ENCODE measurements around the gene SDC4.
A peak's percentile ranks its signal among the peaks of the same experiment; 100 is the strongest.
"Not testable (repeated sequence)": the region's sequence is repeated elsewhere in the genome, so short reads cannot be mapped to it uniquely, and the experiment has no call there.

Gene SDC4

DNA sequence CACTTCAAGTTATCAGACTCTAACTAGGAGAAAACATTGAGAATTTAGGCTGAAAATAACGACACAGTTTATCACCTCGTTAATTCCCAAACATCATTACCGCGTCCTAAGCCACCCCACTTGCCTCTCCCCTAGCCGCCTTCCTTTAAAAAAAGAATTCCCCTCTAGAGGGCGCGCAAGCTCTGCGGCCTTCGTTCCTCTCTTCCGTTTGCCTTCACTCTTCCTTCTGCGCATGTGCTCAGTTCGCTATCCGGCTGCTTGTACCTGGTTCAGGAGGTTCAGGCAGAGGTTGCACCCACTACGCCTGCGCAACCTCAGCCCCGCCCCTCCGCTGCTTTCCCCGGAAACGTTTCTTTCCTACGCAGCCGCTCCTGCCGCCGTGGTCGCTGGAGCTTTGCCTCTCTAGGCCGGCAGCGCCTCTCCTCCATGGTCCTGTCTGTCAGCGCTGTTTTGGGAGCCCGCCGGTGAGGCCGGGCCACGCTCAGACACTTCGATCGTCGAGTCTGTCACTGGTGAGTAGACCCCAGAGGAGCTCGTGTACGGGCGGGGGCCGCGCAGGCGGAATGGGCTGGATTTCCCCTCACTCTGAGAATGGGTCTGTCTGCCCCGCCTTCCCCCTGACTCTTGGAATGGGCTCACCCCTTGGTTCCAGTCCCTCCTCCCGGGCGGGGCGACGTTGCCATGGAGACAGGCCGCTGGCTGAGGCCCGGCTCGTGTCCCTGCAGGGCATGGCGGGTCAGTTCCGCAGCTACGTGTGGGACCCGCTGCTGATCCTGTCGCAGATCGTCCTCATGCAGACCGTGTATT is 14.8 kb upstream of the SDC4 start, which contains the start of gene SYS1:
Gene SYS1 (plus strand): TSS at position 353 of the 807 bp plus-strand sequence. CDS start 376 bp downstream, at position 729.
- Histone ChIP-seq H3K36me3 (ENCODE audit: control insufficient read depth in 1 of 2, insufficient read depth in 2 of 2, low read length in 2 of 2) (peaks cover 25 to 44% of the 10 kb centered on the region in 2 donors), H3K27me3 (ENCODE audit: low read depth, low read length) (no peaks in the 10 kb centered on the region), H3K4me3 (ENCODE audit: low read depth in 1 of 2, low read length in 2 of 2) (peak within 1 kb of the TSS; percentile 74 to 83), H3K27ac (ENCODE audit: low read length) (peak within 1 kb of the TSS; percentile 88), H3K9me3 (ENCODE audit: control insufficient read depth in 1 of 2, low read length in 2 of 2) (no peaks in the 10 kb centered on the region), H3K4me1 (ENCODE audit: control insufficient read depth in 1 of 2, insufficient read depth in 2 of 2, low read length in 2 of 2) (peaks cover 17 to 28% of the 10 kb centered on the region in 2 donors)

DNA sequence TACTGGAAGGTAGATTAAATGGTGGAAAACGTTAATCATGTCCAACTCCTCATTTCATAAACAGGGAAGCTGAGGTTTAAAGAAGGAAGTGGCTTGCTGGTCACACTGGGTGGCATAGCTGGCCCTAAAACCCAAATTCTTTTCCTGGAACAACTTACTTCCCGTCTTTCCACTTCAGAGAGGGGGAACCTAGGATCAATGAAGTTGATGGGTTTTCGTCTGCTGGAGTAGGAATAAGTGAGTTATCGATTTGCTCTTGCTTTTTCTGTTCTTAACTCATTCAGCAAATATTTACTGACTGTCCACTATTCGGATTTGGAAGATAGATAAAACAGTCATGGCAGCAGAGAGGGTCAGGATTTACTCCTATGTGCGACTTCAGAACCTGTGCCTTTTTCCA is 13.6 kb upstream of the SDC4 start:
- no peaks in the 10 kb centered on the region for H3K27me3 ChIP-seq (ENCODE audit: low read depth, low read length)
- no peak overlapping the region for H3K4me3 ChIP-seq (ENCODE audit: low read depth in 1 of 2, low read length in 2 of 2)
- peaks cover 27 to 36% of the 10 kb centered on the region in 2 donors for H3K4me1 ChIP-seq (ENCODE audit: control insufficient read depth in 1 of 2, insufficient read depth in 2 of 2, low read length in 2 of 2)
- no peaks in the 10 kb centered on the region for H3K9me3 ChIP-seq (ENCODE audit: control insufficient read depth in 1 of 2, low read length in 2 of 2)
- H3K27ac ChIP-seq (ENCODE audit: low read length) = no peak overlapping the region
- H3K36me3 ChIP-seq (ENCODE audit: control insufficient read depth in 1 of 2, insufficient read depth in 2 of 2, low read length in 2 of 2) = peaks cover 13 to 32% of the 10 kb centered on the region in 2 donors

DNA sequence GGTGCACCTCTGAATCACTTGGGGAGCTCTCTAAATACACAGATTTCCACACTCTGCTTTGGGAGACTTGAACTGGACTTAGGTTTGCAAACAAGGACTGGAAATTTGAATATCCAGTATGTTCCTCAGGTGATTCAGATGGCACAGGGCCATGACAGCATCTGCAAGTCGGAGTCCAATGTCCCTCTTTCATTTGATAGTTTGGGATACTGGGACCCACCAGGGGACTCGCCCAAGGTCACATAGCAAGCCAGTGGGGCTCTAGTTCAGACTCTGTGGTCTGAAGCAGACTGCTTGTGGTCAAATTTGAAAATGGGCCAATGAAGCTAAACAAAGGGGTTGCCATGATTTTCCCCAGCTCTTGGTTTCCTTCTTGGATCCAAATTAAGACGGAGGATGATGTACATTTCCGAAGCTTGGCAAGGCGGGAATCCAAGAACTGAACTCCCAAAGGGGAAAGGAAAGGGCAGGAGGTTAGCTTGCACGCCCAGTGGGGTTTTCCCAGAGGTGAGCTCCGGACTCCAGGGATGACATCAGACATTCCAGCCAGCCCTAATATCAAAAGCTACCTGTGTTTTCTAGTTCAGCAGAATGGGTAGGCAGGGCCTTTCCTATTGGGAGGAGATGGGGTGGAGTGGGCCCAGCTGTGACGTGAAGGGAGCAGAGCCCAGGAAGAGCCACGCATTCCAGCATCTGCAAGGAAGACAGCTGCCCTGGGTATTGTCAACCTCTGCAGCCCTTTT is 11.4 kb upstream of the SDC4 start:
- peak overlapping the region; percentile 84 for H3K27ac ChIP-seq (ENCODE audit: low read length)
- peaks cover 0 to 15% of the 10 kb centered on the region in 2 donors for H3K36me3 ChIP-seq (ENCODE audit: control insufficient read depth in 1 of 2, insufficient read depth in 2 of 2, low read length in 2 of 2)
- H3K9me3 ChIP-seq (ENCODE audit: control insufficient read depth in 1 of 2, low read length in 2 of 2) = no peaks in the 10 kb centered on the region
- H3K4me1 ChIP-seq (ENCODE audit: control insufficient read depth in 1 of 2, insufficient read depth in 2 of 2, low read length in 2 of 2) = peaks cover 27 to 30% of the 10 kb centered on the region in 2 donors
- H3K27me3 ChIP-seq (ENCODE audit: low read depth, low read length) = no peaks in the 10 kb centered on the region
- H3K4me3 ChIP-seq (ENCODE audit: low read depth in 1 of 2, low read length in 2 of 2) = no peak overlapping the region

DNA sequence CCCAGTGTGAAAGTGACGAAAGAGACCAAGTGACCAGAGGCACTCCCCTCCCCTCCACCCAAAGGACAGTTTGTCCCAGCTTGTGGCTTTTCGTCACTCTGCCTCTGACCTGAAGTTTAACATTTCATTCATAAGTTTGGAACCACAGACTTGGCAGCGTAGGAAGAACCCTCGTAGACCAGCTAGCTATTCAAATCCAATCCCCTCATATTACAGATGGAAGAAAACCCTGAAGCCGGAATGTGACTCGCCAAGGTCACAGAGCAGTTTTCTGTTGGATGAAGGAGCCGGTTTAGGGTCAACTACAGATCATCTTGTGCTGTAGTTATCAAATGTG is 10.8 kb upstream of the SDC4 start:
- no peaks in the 10 kb centered on the region for H3K9me3 ChIP-seq (ENCODE audit: control insufficient read depth in 1 of 2, low read length in 2 of 2)
- H3K27ac ChIP-seq (ENCODE audit: low read length) = peak overlapping the region; percentile 84
- no peak overlapping the region for H3K4me3 ChIP-seq (ENCODE audit: low read depth in 1 of 2, low read length in 2 of 2)
- H3K36me3 ChIP-seq (ENCODE audit: control insufficient read depth in 1 of 2, insufficient read depth in 2 of 2, low read length in 2 of 2) = peaks cover 0 to 15% of the 10 kb centered on the region in 2 donors
- H3K4me1 ChIP-seq (ENCODE audit: control insufficient read depth in 1 of 2, insufficient read depth in 2 of 2, low read length in 2 of 2) = peaks cover 24 to 26% of the 10 kb centered on the region in 2 donors
- H3K27me3 ChIP-seq (ENCODE audit: low read depth, low read length) = no peaks in the 10 kb centered on the region

DNA sequence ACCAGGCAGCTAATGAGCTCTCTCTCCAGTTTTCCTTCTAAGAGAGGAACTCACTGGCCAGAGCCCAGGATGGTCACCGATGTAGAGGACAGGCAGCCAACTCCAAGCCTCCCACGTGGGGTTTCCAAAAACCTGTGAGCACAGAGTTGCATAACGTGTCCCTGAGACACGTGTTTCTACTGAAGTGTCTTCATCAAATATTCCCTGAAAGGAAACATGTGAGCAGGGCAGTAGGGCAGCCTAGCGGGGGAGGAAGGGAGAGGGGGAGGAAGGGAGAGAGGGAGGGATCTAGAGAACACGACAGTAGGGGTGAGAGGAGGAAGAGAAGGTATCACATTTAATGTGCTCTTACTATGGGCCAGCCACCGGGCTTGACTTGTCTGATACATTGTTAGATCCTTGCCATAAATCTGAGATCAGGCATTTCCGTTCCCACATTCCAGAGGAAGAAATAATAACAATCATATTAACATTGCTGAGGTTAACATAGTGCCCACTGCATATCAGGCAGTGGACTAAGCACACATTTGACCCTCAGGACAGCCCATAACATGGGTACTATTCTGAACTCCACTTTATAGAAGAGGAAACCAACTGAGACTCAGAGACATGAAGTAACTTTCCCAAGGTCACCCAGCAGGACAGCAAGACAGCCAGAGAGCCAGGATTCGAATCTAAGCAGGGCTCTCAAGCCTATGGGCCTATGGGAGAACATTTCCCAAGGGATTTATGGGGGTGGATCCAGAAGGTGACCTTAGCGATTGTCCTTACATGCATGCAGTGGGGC is 10.3 kb upstream of the SDC4 start:
- Histone ChIP-seq H3K4me1 (ENCODE audit: control insufficient read depth in 1 of 2, insufficient read depth in 2 of 2, low read length in 2 of 2) (peaks cover 19 to 21% of the 10 kb centered on the region in 2 donors), H3K9me3 (ENCODE audit: control insufficient read depth in 1 of 2, low read length in 2 of 2) (no peaks in the 10 kb centered on the region), H3K27me3 (ENCODE audit: low read depth, low read length) (no peaks in the 10 kb centered on the region), H3K4me3 (ENCODE audit: low read depth in 1 of 2, low read length in 2 of 2) (peak overlapping the region in 1 of 2 donors; percentile 17), H3K27ac (ENCODE audit: low read length) (peak overlapping the region; percentile 84), H3K36me3 (ENCODE audit: control insufficient read depth in 1 of 2, insufficient read depth in 2 of 2, low read length in 2 of 2) (peaks cover 0 to 15% of the 10 kb centered on the region in 2 donors)

DNA sequence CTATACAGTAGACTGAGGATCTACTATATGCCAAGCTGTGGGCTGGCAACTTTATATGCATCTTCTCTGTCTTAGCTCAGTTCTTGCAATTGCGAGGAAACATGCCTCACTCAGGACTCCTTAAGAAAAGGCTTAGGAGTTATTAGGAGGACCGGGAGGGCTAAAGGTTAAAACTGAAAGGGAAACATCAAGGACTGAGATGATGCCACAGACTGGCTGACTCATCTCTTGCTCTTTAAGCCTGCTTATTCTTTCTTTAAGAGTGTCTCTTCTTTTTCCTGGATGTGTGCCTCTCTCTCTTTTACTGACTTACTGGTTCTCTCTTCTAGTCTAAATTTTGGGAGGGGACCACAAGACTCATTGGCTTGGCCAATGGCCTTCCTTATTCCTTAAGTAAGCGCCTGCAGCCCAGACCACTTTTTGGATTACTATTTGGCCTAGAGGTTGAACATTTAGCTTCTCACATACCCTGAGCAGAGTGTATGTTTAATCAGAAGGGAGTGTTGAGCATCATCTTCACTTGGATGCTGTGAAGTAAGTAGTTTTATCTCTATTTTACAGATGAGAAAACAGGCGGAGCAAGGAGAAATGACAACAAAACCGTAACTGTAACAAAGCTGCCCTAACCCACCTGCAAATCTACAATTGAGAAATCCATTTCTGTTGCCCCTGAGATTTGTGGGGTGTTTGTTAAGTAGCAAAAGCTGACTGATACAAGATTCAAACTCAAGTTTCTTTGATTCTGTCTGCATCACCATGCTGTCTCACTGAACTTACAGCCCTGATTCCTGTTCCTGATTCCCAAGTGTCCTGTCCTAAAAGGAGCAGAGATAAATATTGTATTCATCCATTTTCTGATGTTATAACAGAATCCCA is 7.2 kb upstream of the SDC4 start:
- Histone ChIP-seq H3K27me3 (ENCODE audit: low read depth, low read length) (no peaks in the 10 kb centered on the region), H3K27ac (ENCODE audit: low read length) (peak overlapping the region; percentile 43), H3K36me3 (ENCODE audit: control insufficient read depth in 1 of 2, insufficient read depth in 2 of 2, low read length in 2 of 2) (peaks cover 0 to 12% of the 10 kb centered on the region in 2 donors), H3K4me1 (ENCODE audit: control insufficient read depth in 1 of 2, insufficient read depth in 2 of 2, low read length in 2 of 2) (peaks cover 19 to 21% of the 10 kb centered on the region in 2 donors), H3K9me3 (ENCODE audit: control insufficient read depth in 1 of 2, low read length in 2 of 2) (no peaks in the 10 kb centered on the region), H3K4me3 (ENCODE audit: low read depth in 1 of 2, low read length in 2 of 2) (no peak overlapping the region)

DNA sequence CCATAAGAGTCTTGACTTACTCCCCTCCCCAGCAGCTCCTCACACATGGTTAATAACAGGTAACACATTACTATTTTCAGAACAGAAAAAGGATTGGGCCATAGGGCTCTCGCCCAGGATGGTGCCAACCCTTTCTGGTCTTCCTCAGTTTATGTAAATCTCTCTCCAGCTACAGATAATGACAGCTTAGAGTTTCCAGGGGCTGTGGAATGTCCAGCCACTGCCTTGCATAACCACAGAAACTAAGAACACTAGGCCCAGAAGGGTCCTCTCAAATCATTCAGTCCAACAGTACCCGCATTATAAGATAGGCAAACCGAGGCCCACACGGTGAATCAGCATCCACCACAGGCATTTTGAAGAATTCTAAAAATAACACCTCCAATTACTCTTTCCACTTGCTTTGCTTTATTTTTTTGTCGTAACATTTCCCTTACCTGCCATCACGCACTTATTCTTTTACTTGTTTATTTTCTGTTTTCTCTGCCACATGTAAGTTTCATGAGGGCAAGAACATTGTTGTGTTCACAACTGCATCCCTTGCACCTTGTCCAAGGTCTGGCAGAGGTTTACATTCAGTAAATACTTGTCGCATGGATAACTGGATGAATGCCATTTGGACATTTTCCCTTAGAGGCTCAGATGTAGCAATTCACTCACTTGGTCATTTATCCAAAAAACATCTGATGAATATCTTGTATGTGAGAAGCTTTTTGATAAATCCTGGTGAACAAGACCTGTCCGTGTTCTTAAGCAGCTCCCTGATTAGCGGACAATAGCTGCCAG is 6.4 kb upstream of the SDC4 start:
- Histone ChIP-seq H3K9me3 (ENCODE audit: control insufficient read depth in 1 of 2, low read length in 2 of 2) (no peaks in the 10 kb centered on the region), H3K27ac (ENCODE audit: low read length) (peak overlapping the region; percentile 43), H3K27me3 (ENCODE audit: low read depth, low read length) (no peaks in the 10 kb centered on the region), H3K36me3 (ENCODE audit: control insufficient read depth in 1 of 2, insufficient read depth in 2 of 2, low read length in 2 of 2) (peaks cover 0 to 12% of the 10 kb centered on the region in 2 donors), H3K4me1 (ENCODE audit: control insufficient read depth in 1 of 2, insufficient read depth in 2 of 2, low read length in 2 of 2) (peaks cover 15 to 19% of the 10 kb centered on the region in 2 donors), H3K4me3 (ENCODE audit: low read depth in 1 of 2, low read length in 2 of 2) (no peak overlapping the region)

DNA sequence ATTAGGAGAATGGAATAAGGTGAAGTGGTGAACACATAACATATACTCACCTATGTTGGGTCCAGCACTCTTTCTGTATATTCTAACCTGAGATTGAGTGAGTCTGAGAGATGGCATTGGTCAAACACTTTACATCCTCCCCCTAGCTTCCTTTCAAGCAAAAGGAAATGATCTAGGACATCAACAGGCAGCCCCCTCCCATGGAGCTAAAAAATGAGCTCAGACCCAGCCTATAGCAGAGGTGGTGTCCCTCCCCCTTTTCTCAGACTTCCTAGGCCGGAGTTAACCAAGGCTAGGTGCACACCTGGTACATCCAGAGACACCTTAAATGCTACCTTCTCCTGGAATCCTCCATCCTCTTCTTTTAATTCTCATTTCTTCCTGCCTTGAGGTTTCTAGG is 5.5 kb upstream of the SDC4 start:
- Histone ChIP-seq H3K4me1 (ENCODE audit: control insufficient read depth in 1 of 2, insufficient read depth in 2 of 2, low read length in 2 of 2) (peaks cover 8 to 11% of the 10 kb centered on the region in 2 donors), H3K4me3 (ENCODE audit: low read depth in 1 of 2, low read length in 2 of 2) (no peak overlapping the region), H3K27ac (ENCODE audit: low read length) (peak overlapping the region; percentile 18), H3K27me3 (ENCODE audit: low read depth, low read length) (no peaks in the 10 kb centered on the region), H3K36me3 (ENCODE audit: control insufficient read depth in 1 of 2, insufficient read depth in 2 of 2, low read length in 2 of 2) (peaks cover 0 to 7% of the 10 kb centered on the region in 2 donors), H3K9me3 (ENCODE audit: control insufficient read depth in 1 of 2, low read length in 2 of 2) (no peaks in the 10 kb centered on the region)

DNA sequence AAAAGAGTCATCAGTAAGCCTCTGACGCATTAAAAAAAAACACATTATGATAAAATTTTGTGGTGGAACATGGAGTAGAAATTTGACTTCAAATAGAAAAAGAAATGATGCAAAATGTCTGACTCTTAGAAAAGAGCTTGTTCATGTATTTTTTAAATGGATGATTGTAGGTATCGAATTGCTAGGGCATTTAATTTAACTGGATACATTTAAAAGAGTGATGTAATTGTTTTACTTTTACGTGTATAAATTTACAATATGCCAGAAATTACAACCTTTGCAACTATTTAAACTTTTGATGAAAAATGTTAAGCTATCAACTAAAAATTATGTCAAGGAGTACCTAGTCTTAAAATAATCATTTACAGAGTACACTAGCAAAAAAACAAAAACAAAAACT is 4.5 kb upstream of the SDC4 start:
- peaks cover 7 to 8% of the 10 kb centered on the region in 2 donors for H3K4me1 ChIP-seq (ENCODE audit: control insufficient read depth in 1 of 2, insufficient read depth in 2 of 2, low read length in 2 of 2)
- no peaks in the 10 kb centered on the region for H3K9me3 ChIP-seq (ENCODE audit: control insufficient read depth in 1 of 2, low read length in 2 of 2)
- H3K27me3 ChIP-seq (ENCODE audit: low read depth, low read length) = no peaks in the 10 kb centered on the region

DNA sequence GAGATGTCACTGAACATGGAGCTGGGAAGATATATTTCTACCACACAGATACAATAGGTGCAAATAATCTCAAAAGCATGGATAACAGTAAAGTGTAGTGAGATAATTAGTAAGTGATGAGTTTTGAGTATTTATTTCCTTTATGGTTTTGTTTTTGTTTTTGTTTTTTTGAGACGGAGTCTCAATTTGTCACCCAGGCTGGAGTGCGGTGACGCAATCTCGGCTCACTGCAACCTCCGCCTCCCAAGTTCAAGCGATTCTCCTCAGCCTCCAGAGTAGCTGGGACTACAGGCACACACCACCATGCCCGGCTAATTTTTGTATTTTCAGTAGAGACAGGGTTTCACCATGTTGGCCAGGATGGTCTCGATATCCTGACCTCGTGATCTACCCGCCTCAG is 2.6 kb upstream of the SDC4 start:
- H3K36me3 ChIP-seq (ENCODE audit: control insufficient read depth in 1 of 2, insufficient read depth in 2 of 2, low read length in 2 of 2); H3K4me1 ChIP-seq (ENCODE audit: control insufficient read depth in 1 of 2, insufficient read depth in 2 of 2, low read length in 2 of 2); H3K27ac ChIP-seq (ENCODE audit: low read length); H3K27me3 ChIP-seq (ENCODE audit: low read depth, low read length); H3K4me3 ChIP-seq (ENCODE audit: low read depth in 1 of 2, low read length in 2 of 2); H3K9me3 ChIP-seq (ENCODE audit: control insufficient read depth in 1 of 2, low read length in 2 of 2): not testable (repeated sequence)

More for the DNA sequence above, 4.5 kb upstream of the SDC4 start:
- Histone ChIP-seq H3K27ac (ENCODE audit: low read length) (no peak overlapping the region), H3K36me3 (ENCODE audit: control insufficient read depth in 1 of 2, insufficient read depth in 2 of 2, low read length in 2 of 2) (no peaks in the 10 kb centered on the region), H3K4me3 (ENCODE audit: low read depth in 1 of 2, low read length in 2 of 2) (no peak overlapping the region)

Measured in muscle layer of duodenum (tissue), 2 donors.